ENCODE measurements around the gene TYMP.
"Not testable (repeated sequence)": the region's sequence is repeated elsewhere in the genome, so short reads cannot be mapped to it uniquely, and the experiment has no call there.

Gene TYMP

GRCh38 chr22:50520826-50521453, 8.9 kb downstream of the TYMP start:
- Histone ChIP-seq H3K9me2 (replicated peaks; ENCODE audit: insufficient read depth, low read length) (no peaks in the 10 kb centered on the region), H3K36me3 (ENCODE audit: low read length) (no peaks in the 10 kb centered on the region), H3K79me2 (ENCODE audit: insufficient read depth, low read length) (peaks cover 19% of the 10 kb centered on the region), H3K27ac (ENCODE audit: low read depth, low read length) (no peak overlapping the region), H3K9me3 (ENCODE audit: insufficient read depth, low read length) (no peaks in the 10 kb centered on the region), H3K27me3 (ENCODE audit: low read length) (no peaks in the 10 kb centered on the region), H3K4me2 (ENCODE audit: low read depth, low read length, poor library complexity, severe bottlenecking) (no peak overlapping the region), H2AFZ (ENCODE audit: low read depth, low read length, severe bottlenecking) (no peak overlapping the region), H3K4me3 (ENCODE audit: insufficient read depth, low read length, poor library complexity, severe bottlenecking) (no peak overlapping the region), H3F3A (ENCODE audit: insufficient read depth) (no peaks in the 10 kb centered on the region), H4K20me1 (ENCODE audit: low read depth, low read length) (no peaks in the 10 kb centered on the region), H3K9ac (ENCODE audit: low read length) (no peak overlapping the region)
- TF ChIP-seq CTCF (IDR thresholded peaks at IDR 0.05; ENCODE audit: insufficient read depth, low read length, poor library complexity, severe bottlenecking) = no peak
- TF ChIP-seq EZH2phosphoT487 (conservative IDR thresholded peaks at IDR 0.05; ENCODE audit: low read length) = no peak

DNA sequence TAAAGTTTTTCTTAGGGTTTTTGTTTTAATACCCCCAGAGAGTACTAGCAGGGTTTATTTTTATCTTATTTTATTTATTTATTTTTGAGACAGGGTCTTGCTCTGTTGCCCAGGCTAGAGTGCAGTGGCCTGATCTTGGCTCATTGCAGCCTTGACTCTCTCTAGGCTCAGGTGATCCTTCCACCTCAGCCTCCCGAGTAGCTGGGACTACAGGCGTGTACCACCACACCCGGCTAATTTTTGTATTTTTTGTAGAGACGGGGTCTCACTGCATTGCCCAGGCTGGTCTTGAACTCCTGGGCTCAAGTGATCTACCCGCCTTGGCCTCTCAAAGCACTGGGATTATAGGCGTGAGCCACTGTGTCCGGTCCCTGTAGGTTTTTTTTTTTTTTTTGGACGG, 9.6 kb downstream of the TYMP start:
- H3K9me3 ChIP-seq (ENCODE audit: insufficient read depth, low read length); H3K27me3 ChIP-seq (ENCODE audit: low read length); H3K36me3 ChIP-seq (ENCODE audit: low read length); H3K4me3 ChIP-seq (ENCODE audit: insufficient read depth, low read length, poor library complexity, severe bottlenecking); H3K4me2 ChIP-seq (ENCODE audit: low read depth, low read length, poor library complexity, severe bottlenecking); H3K9me2 ChIP-seq (replicated peaks; ENCODE audit: insufficient read depth, low read length); H3K9ac ChIP-seq (ENCODE audit: low read length); H3K27ac ChIP-seq (ENCODE audit: low read depth, low read length); H3F3A ChIP-seq (ENCODE audit: insufficient read depth); H2AFZ ChIP-seq (ENCODE audit: low read depth, low read length, severe bottlenecking); H4K20me1 ChIP-seq (ENCODE audit: low read depth, low read length): not testable (repeated sequence)
- peaks cover 23% of the 10 kb centered on the region for H3K79me2 ChIP-seq (ENCODE audit: insufficient read depth, low read length)

- no peak overlapping the region for H3K27ac ChIP-seq (ENCODE audit: low read depth, low read length)
- no peaks in the 10 kb centered on the region for H3K36me3 ChIP-seq (ENCODE audit: low read length)
- no peak overlapping the region for H3K4me3 ChIP-seq (ENCODE audit: insufficient read depth, low read length, poor library complexity, severe bottlenecking)
- H3K79me2 ChIP-seq (ENCODE audit: insufficient read depth, low read length) = peaks cover 25% of the 10 kb centered on the region
- no peaks in the 10 kb centered on the region for H3K27me3 ChIP-seq (ENCODE audit: low read length)
- no peak overlapping the region for H2AFZ ChIP-seq (ENCODE audit: low read depth, low read length, severe bottlenecking)
- TF ChIP-seq EZH2phosphoT487 (conservative IDR thresholded peaks at IDR 0.05; ENCODE audit: low read length) (no peak), CTCF (IDR thresholded peaks at IDR 0.05; ENCODE audit: insufficient read depth, low read length, poor library complexity, severe bottlenecking) (no peak)
- H3F3A ChIP-seq (ENCODE audit: insufficient read depth) = no peaks in the 10 kb centered on the region
- H3K9me2 ChIP-seq (replicated peaks; ENCODE audit: insufficient read depth, low read length) = no peaks in the 10 kb centered on the region
- H3K9me3 ChIP-seq (ENCODE audit: insufficient read depth, low read length) = no peaks in the 10 kb centered on the region
- H3K4me2 ChIP-seq (ENCODE audit: low read depth, low read length, poor library complexity, severe bottlenecking) = no peak overlapping the region
- H3K9ac ChIP-seq (ENCODE audit: low read length) = no peak overlapping the region
- no peaks in the 10 kb centered on the region for H4K20me1 ChIP-seq (ENCODE audit: low read depth, low read length)
These were observed 10.7 kb downstream of the TYMP start for GRCh38 chr22:50519151-50519550.

GRCh38 chr22:50518606-50519005, 11.2 kb downstream of the TYMP start:
- Histone ChIP-seq H3K9me3 (ENCODE audit: insufficient read depth, low read length) (no peaks in the 10 kb centered on the region), H3K27ac (ENCODE audit: low read depth, low read length) (no peak overlapping the region), H4K20me1 (ENCODE audit: low read depth, low read length) (no peaks in the 10 kb centered on the region), H3K9ac (ENCODE audit: low read length) (no peak overlapping the region), H3K36me3 (ENCODE audit: low read length) (no peaks in the 10 kb centered on the region), H3K27me3 (ENCODE audit: low read length) (no peaks in the 10 kb centered on the region), H3K79me2 (ENCODE audit: insufficient read depth, low read length) (peaks cover 28% of the 10 kb centered on the region), H3K4me3 (ENCODE audit: insufficient read depth, low read length, poor library complexity, severe bottlenecking) (no peak overlapping the region), H3K4me2 (ENCODE audit: low read depth, low read length, poor library complexity, severe bottlenecking) (no peak overlapping the region), H3F3A (ENCODE audit: insufficient read depth) (no peaks in the 10 kb centered on the region), H2AFZ (ENCODE audit: low read depth, low read length, severe bottlenecking) (no peak overlapping the region), H3K9me2 (replicated peaks; ENCODE audit: insufficient read depth, low read length) (no peaks in the 10 kb centered on the region)
- no peak for TF ChIP-seq EZH2phosphoT487 (conservative IDR thresholded peaks at IDR 0.05; ENCODE audit: low read length)
- TF ChIP-seq CTCF (IDR thresholded peaks at IDR 0.05; ENCODE audit: insufficient read depth, low read length, poor library complexity, severe bottlenecking) = no peak
